Measurements from ENCODE around the gene SHROOM2.

- TF ChIP-seq CTCF (IDR thresholded peaks at IDR 0.05) (no peak), POLR2AphosphoS5 (IDR thresholded peaks at IDR 0.05) (no peak)
Observed at GRCh38 chrX:9897761-9898161, 111.5 kb downstream of the SHROOM2 start.

All from gastroesophageal sphincter (tissue), 3 donors.